Ishikawa (cell line): ENCODE results near the gene TBL1X.

Experiments
- EP300 ChIP-seq: IDR thresholded peaks from 2 replicates; pipeline ENCODE4 v1.6.1; 2012; ENCODE audit warnings: borderline replicate concordance
- YY1 ChIP-seq: IDR thresholded peaks from 2 replicates; pipeline ENCODE4 v1.6.1; 2012; ENCODE audit warnings: low read depth
- TF ChIP-seq, protein P1 (sequence below): IDR thresholded peaks from 2 replicates; pipeline ENCODE4 v1.6.1; 2012; ENCODE audit warnings: low read depth, mild to moderate bottlenecking
- TF ChIP-seq, protein P2 (sequence below): IDR thresholded peaks from 2 replicates; pipeline ENCODE4 v1.6.1; 2012

DNA sequence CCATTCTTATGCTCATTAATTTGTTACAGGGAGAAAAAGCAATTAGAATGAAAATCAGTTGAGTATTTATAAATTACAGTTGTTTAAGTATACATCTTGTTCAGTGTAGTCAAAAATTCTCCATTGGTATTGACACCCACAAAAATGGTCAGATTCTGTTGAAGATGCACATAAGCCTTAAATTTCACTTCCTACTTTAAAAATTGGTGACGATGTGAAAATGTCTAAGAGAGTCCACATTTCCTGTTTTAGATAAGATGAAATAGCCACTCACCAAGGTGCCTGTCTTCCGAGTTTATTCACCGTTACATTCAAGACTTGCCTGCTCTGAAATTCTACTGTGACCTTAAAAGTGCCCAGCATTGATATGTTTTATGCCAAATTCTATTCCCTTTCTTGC is 207.1 kb downstream of the TBL1X start:
- TF ChIP-seq EP300: no peak
- TF ChIP-seq, protein P1, sequence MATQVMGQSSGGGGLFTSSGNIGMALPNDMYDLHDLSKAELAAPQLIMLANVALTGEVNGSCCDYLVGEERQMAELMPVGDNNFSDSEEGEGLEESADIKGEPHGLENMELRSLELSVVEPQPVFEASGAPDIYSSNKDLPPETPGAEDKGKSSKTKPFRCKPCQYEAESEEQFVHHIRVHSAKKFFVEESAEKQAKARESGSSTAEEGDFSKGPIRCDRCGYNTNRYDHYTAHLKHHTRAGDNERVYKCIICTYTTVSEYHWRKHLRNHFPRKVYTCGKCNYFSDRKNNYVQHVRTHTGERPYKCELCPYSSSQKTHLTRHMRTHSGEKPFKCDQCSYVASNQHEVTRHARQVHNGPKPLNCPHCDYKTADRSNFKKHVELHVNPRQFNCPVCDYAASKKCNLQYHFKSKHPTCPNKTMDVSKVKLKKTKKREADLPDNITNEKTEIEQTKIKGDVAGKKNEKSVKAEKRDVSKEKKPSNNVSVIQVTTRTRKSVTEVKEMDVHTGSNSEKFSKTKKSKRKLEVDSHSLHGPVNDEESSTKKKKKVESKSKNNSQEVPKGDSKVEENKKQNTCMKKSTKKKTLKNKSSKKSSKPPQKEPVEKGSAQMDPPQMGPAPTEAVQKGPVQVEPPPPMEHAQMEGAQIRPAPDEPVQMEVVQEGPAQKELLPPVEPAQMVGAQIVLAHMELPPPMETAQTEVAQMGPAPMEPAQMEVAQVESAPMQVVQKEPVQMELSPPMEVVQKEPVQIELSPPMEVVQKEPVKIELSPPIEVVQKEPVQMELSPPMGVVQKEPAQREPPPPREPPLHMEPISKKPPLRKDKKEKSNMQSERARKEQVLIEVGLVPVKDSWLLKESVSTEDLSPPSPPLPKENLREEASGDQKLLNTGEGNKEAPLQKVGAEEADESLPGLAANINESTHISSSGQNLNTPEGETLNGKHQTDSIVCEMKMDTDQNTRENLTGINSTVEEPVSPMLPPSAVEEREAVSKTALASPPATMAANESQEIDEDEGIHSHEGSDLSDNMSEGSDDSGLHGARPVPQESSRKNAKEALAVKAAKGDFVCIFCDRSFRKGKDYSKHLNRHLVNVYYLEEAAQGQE: no peak
- TF ChIP-seq, protein P2, sequence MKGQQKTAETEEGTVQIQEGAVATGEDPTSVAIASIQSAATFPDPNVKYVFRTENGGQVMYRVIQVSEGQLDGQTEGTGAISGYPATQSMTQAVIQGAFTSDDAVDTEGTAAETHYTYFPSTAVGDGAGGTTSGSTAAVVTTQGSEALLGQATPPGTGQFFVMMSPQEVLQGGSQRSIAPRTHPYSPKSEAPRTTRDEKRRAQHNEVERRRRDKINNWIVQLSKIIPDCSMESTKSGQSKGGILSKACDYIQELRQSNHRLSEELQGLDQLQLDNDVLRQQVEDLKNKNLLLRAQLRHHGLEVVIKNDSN: no peak
- no peak for TF ChIP-seq YY1
